ENCODE measurements around the gene KLHL15.

The KLHL15 gene

DNA sequence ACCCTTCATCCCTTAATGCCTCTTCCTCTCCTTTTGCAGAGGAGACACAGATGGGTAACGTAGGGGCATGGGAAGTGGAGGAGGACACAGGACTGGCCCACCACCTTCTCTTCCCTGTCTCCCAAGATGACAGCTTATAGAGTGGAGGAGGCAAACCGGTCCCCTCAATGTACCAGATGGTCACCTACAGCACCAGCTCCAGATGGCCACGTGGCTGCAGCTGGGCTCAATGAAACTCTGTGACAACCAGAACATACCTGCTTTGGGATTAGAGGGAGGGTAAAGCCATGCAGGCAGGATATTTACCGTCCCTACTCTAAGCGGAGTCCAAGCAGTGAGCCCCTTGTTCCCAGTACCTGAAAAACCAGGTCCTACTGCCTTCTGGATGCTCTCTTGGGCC lies 7.5 kb upstream of the KLHL15 start:
- H3K27ac ChIP-seq = no peak overlapping the region
- no peaks in the 10 kb centered on the region for H3K79me2 ChIP-seq (ENCODE audit: insufficient read depth, low read depth)
- no peaks in the 10 kb centered on the region for H3K36me3 ChIP-seq (ENCODE audit: insufficient read depth)
- H3K4me2 ChIP-seq = no peak overlapping the region
- TF ChIP-seq, protein P1, sequence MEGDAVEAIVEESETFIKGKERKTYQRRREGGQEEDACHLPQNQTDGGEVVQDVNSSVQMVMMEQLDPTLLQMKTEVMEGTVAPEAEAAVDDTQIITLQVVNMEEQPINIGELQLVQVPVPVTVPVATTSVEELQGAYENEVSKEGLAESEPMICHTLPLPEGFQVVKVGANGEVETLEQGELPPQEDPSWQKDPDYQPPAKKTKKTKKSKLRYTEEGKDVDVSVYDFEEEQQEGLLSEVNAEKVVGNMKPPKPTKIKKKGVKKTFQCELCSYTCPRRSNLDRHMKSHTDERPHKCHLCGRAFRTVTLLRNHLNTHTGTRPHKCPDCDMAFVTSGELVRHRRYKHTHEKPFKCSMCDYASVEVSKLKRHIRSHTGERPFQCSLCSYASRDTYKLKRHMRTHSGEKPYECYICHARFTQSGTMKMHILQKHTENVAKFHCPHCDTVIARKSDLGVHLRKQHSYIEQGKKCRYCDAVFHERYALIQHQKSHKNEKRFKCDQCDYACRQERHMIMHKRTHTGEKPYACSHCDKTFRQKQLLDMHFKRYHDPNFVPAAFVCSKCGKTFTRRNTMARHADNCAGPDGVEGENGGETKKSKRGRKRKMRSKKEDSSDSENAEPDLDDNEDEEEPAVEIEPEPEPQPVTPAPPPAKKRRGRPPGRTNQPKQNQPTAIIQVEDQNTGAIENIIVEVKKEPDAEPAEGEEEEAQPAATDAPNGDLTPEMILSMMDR (conservative IDR thresholded peaks at IDR 0.05; ENCODE audit: low read depth, low read length) = no peak
- no peaks in the 10 kb centered on the region for H3K27me3 ChIP-seq (ENCODE audit: insufficient read depth, low read depth)
- no peaks in the 10 kb centered on the region for H4K20me1 ChIP-seq (ENCODE audit: insufficient read depth)
- H3K4me1 ChIP-seq (ENCODE audit: low read depth, poor library complexity, severe bottlenecking) = no peaks in the 10 kb centered on the region
- no peak overlapping the region for H3K4me3 ChIP-seq (IDR thresholded peaks at IDR 0.05; ENCODE audit: insufficient read depth, low read depth, low read length)
- H3K9ac ChIP-seq = no peak overlapping the region
- H2AFZ ChIP-seq (ENCODE audit: low read depth) = no peak overlapping the region

DNA sequence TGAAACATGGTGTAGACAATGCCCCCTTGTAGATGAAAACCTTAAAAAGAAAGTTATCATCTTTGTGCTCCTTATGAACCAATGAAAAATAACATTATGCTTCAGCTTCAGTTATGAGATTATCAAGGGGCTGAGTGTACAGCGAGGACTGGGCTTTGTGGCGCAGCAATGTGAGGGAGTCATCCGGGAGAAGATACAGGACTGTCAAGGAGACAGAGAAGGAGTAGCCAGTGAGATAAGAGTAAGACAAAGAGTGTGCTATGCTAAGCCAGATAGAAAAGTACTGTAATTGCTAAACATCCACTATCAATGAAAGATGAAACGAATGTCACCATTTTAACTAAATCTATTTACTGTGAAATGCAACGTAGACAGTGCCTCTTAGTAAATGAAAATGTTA lies 3.6 kb upstream of the KLHL15 start:
- no peaks in the 10 kb centered on the region for H4K20me1 ChIP-seq (ENCODE audit: insufficient read depth)
- no peaks in the 10 kb centered on the region for H3K79me2 ChIP-seq (ENCODE audit: insufficient read depth, low read depth)
- H3K27ac ChIP-seq = no peak overlapping the region
- TF ChIP-seq, protein P1 (conservative IDR thresholded peaks at IDR 0.05; ENCODE audit: low read depth, low read length) = no peak
- no peaks in the 10 kb centered on the region for H3K27me3 ChIP-seq (ENCODE audit: insufficient read depth, low read depth)
- H2AFZ ChIP-seq (ENCODE audit: low read depth) = no peak overlapping the region
- H3K4me2 ChIP-seq = no peak overlapping the region
- H3K4me3 ChIP-seq (IDR thresholded peaks at IDR 0.05; ENCODE audit: insufficient read depth, low read depth, low read length) = no peak overlapping the region
- no peaks in the 10 kb centered on the region for H3K4me1 ChIP-seq (ENCODE audit: low read depth, poor library complexity, severe bottlenecking)
- H3K9ac ChIP-seq = no peak overlapping the region
- no peaks in the 10 kb centered on the region for H3K36me3 ChIP-seq (ENCODE audit: insufficient read depth)

DNA sequence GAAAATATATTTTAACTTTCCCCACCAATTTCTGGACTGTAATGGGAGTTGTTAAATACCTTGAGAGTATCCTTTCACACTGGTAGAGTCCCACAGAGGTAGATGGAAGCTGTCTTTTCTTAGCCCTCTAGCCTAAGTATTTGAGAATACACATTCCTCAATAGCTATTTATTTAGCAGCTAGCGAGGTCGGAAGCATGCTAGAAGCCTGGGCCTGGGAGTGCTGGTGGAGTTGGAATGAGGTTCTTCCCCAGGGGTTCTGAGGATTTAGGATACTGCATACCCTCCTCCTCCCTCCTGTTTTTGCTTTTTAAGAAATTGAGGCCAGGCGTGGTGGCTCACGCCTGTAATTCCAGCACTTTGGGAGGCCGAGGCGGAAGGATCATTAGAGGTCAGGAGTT lies 999 bp upstream of the KLHL15 start:
- Histone ChIP-seq H3K4me3 (IDR thresholded peaks at IDR 0.05; ENCODE audit: insufficient read depth, low read depth, low read length) (no peak overlapping the region), H3K27ac (no peak overlapping the region), H2AFZ (ENCODE audit: low read depth) (no peak overlapping the region), H3K4me1 (ENCODE audit: low read depth, poor library complexity, severe bottlenecking) (no peaks in the 10 kb centered on the region), H3K9ac (no peak overlapping the region), H3K4me2 (no peak overlapping the region), H3K27me3 (ENCODE audit: insufficient read depth, low read depth) (no peaks in the 10 kb centered on the region), H3K79me2 (ENCODE audit: insufficient read depth, low read depth) (peaks cover 18% of the 10 kb centered on the region), H4K20me1 (ENCODE audit: insufficient read depth) (no peaks in the 10 kb centered on the region), H3K36me3 (ENCODE audit: insufficient read depth) (no peaks in the 10 kb centered on the region)
- TF ChIP-seq, protein P1 (conservative IDR thresholded peaks at IDR 0.05; ENCODE audit: low read depth, low read length) = no peak

DNA sequence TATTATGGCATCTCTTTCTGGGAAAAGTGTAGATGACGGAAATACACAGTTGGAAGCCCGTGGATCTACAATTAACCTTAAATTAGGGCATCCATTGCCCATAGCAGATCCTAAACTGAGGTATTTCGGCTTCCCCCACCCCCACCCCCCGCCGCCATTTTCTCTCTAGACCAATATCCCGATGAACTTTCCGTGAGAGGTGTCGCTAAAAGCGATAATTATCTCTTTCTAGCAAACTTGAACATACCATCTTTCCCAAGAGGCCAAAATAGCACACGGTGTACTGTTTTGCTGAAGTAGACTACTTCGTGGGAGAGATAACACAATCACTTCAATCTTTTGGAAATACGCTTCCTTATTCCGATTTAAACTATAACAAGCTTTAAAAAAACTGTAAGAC lies 554 bp downstream of the KLHL15 start:
- Histone ChIP-seq H3K9ac (no peak overlapping the region; the same call in 1 of the 2 replicates), H3K27me3 (ENCODE audit: insufficient read depth, low read depth) (no peaks in the 10 kb centered on the region), H4K20me1 (ENCODE audit: insufficient read depth) (no peaks in the 10 kb centered on the region), H3K27ac (no peak overlapping the region; the same call in 1 of the 2 replicates), H3K4me1 (ENCODE audit: low read depth, poor library complexity, severe bottlenecking) (no peaks in the 10 kb centered on the region), H3K79me2 (ENCODE audit: insufficient read depth, low read depth) (peaks cover 33% of the 10 kb centered on the region), H3K4me3 (IDR thresholded peaks at IDR 0.05; ENCODE audit: insufficient read depth, low read depth, low read length) (no peak overlapping the region), H2AFZ (ENCODE audit: low read depth) (peak overlapping the region; percentile 76; the same call in 1 of the 2 replicates), H3K4me2 (peak overlapping the region; percentile 9; the same call in 1 of the 2 replicates), H3K36me3 (ENCODE audit: insufficient read depth) (no peaks in the 10 kb centered on the region)
- TF ChIP-seq, protein P1 (conservative IDR thresholded peaks at IDR 0.05; ENCODE audit: low read depth, low read length) = no peak
